Measurements from ENCODE around the gene RUNX3. TPM values are rescaled to one million over a fixed set of nuclear protein-coding genes. Genes with fewer than 3 reads are reported as not detected.

Gene RUNX3
- total RNA-seq, 1 experiment from 2014 or later = 3.7 TPM

DNA sequence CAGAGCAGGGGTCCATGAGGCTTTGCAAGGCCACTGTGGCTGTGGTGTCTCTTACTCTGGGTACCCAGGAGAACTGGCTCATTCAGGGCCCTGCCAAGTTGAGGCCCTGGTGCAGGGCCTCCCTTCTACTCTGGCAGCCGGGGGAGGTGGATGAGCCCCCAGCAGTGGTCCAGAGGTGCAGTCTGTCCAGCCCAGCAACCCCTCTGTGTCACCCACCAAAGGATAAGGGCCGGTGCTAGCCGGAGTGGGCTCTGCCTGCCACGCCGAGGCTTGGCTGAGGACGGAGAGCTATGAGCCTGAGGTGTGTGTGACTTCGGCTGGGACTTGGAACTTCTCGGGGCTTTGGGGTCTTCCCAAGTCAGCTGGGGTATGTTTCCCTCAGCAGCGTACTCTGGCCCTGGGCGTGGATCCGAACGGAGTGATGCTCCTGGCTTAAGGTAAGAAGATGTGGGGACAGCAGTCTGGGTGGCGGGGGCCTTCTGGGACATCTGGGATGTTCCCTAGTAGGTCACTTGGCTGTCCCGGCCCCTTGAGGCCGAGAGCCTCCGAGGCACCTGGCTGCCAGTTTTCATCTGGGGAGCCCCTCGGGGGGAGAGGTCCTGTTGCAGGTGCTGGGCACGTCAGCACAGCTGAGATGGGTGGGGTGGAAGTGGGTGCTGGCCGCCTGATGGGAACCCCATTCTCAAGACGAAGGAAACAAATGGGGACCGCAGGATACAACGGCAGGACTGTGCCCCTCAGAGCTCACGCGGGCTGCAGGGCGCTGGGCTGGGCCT lies 25.9 kb downstream of the RUNX3 start:
- TF ChIP-seq EZH2phosphoT487 (IDR thresholded peaks at IDR 0.05; ENCODE audit: borderline replicate concordance, low read length) (no peak), EZH2 (IDR thresholded peaks at IDR 0.05; ENCODE audit: low read length, unreplicated experiment) (no peak)
- TF ChIP-seq, protein P1, sequence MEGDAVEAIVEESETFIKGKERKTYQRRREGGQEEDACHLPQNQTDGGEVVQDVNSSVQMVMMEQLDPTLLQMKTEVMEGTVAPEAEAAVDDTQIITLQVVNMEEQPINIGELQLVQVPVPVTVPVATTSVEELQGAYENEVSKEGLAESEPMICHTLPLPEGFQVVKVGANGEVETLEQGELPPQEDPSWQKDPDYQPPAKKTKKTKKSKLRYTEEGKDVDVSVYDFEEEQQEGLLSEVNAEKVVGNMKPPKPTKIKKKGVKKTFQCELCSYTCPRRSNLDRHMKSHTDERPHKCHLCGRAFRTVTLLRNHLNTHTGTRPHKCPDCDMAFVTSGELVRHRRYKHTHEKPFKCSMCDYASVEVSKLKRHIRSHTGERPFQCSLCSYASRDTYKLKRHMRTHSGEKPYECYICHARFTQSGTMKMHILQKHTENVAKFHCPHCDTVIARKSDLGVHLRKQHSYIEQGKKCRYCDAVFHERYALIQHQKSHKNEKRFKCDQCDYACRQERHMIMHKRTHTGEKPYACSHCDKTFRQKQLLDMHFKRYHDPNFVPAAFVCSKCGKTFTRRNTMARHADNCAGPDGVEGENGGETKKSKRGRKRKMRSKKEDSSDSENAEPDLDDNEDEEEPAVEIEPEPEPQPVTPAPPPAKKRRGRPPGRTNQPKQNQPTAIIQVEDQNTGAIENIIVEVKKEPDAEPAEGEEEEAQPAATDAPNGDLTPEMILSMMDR (conservative IDR thresholded peaks at IDR 0.05; ENCODE audit: low read depth, low read length) = no peak

DNA sequence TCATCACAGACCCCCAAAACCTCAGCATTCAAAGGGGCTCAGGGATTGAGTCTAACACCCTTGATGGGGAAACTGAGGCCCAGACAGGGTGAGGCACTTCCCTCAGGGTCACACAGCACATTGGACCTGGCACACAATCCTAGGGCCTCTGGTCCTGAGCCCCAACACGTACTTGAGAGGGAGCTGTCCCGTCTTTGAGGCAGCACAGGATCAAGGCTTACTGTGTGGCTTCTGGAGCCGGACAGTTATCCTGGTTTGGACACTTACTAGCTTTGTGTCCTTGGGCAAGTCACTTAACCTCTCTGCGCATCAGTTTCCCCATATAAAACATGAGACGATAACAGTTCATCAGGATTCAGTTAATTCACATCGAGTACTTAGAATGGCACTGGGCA lies 26.5 kb downstream of the RUNX3 start:
- Histone ChIP-seq H3K4me2 (ENCODE audit: low read length) (no peak overlapping the region), H3K27me3 (ENCODE audit: low read length) (no peaks in the 10 kb centered on the region), H3F3A (ENCODE audit: low read length, unreplicated experiment) (no peaks in the 10 kb centered on the region), H3K9me3 (ENCODE audit: low read length) (no peaks in the 10 kb centered on the region), H2AFZ (ENCODE audit: low read length) (no peak overlapping the region), H3K27ac (ENCODE audit: low read length) (no peak overlapping the region), H3K79me2 (ENCODE audit: low read length) (no peaks in the 10 kb centered on the region), H4K20me1 (ENCODE audit: low read length) (no peaks in the 10 kb centered on the region), H3K36me3 (ENCODE audit: low read depth, low read length) (no peaks in the 10 kb centered on the region), H3K4me1 (ENCODE audit: insufficient read depth, low read length) (no peaks in the 10 kb centered on the region), H3K4me3 (ENCODE audit: low read length) (no peak overlapping the region), H3K9ac (ENCODE audit: low read length) (no peak overlapping the region), H3K9me2 (replicated peaks; ENCODE audit: low read length) (no peaks in the 10 kb centered on the region)
- no peak for DNase-seq
- intact Hi-C loops (cut with micrococcal nuclease) = no loop called here
- ATAC-seq = no peak
- TF ChIP-seq EZH2phosphoT487 (IDR thresholded peaks at IDR 0.05; ENCODE audit: borderline replicate concordance, low read length) = no peak
- no peak for TF ChIP-seq EZH2 (IDR thresholded peaks at IDR 0.05; ENCODE audit: low read length, unreplicated experiment)
- TF ChIP-seq, protein P1 (conservative IDR thresholded peaks at IDR 0.05; ENCODE audit: low read depth, low read length) = no peak
- no TSS peak for BruUV-seq (replicated peaks)
- POLR2A ChIA-PET (ENCODE audit: unreplicated experiment) = no interaction called here
- CTCF ChIA-PET = no interaction called here

More for the DNA sequence above, 25.9 kb downstream of the RUNX3 start:
- Histone ChIP-seq H4K20me1 (ENCODE audit: low read length) (no peaks in the 10 kb centered on the region), H3K27me3 (ENCODE audit: low read length) (no peaks in the 10 kb centered on the region), H3K27ac (ENCODE audit: low read length) (no peak overlapping the region), H3K9me2 (replicated peaks; ENCODE audit: low read length) (no peaks in the 10 kb centered on the region), H3K9ac (ENCODE audit: low read length) (no peak overlapping the region), H3K9me3 (ENCODE audit: low read length) (no peaks in the 10 kb centered on the region), H3K4me2 (ENCODE audit: low read length) (no peak overlapping the region), H3K4me3 (ENCODE audit: low read length) (no peak overlapping the region), H3K4me1 (ENCODE audit: insufficient read depth, low read length) (no peaks in the 10 kb centered on the region), H3K36me3 (ENCODE audit: low read depth, low read length) (no peaks in the 10 kb centered on the region), H2AFZ (ENCODE audit: low read length) (no peak overlapping the region), H3F3A (ENCODE audit: low read length, unreplicated experiment) (no peaks in the 10 kb centered on the region), H3K79me2 (ENCODE audit: low read length) (no peaks in the 10 kb centered on the region)
- CTCF ChIA-PET = no interaction called here
- ATAC-seq (no peak), DNase-seq (no peak)
- intact Hi-C loops (cut with micrococcal nuclease) = no loop called here
- no TSS peak for BruUV-seq (replicated peaks)
- POLR2A ChIA-PET (ENCODE audit: unreplicated experiment) = no interaction called here

DNA sequence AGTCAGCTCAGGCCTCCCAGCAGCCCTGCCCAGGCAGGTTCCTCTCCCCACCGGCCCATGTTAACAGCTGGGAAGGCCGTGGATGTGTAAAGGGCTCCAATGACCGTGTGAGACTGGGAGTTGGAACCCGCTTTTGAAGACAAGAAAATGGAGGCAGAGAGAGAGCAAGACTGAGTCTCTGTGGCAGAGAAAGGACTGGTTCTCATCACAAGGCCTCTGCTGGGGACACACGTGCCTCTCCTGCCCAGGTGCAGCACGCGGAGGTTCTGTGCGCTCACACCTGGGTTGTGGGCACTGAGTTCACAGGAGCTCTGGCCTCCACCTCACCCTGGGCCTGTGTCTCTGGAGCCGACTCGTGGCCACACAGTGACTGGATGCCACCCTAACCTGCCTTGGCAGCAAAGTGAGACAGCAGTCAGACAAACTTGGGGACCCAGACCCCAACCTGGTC lies 27.0 kb downstream of the RUNX3 start:
- no TSS peak for BruUV-seq (replicated peaks)
- Histone ChIP-seq H3K36me3 (ENCODE audit: low read depth, low read length) (no peaks in the 10 kb centered on the region), H3K79me2 (ENCODE audit: low read length) (no peaks in the 10 kb centered on the region), H3K4me2 (ENCODE audit: low read length) (no peak overlapping the region), H3F3A (ENCODE audit: low read length, unreplicated experiment) (no peaks in the 10 kb centered on the region), H2AFZ (ENCODE audit: low read length) (no peak overlapping the region), H3K9me3 (ENCODE audit: low read length) (no peaks in the 10 kb centered on the region), H3K4me3 (ENCODE audit: low read length) (no peak overlapping the region), H4K20me1 (ENCODE audit: low read length) (no peaks in the 10 kb centered on the region), H3K9ac (ENCODE audit: low read length) (no peak overlapping the region), H3K9me2 (replicated peaks; ENCODE audit: low read length) (no peaks in the 10 kb centered on the region), H3K4me1 (ENCODE audit: insufficient read depth, low read length) (no peaks in the 10 kb centered on the region), H3K27ac (ENCODE audit: low read length) (no peak overlapping the region), H3K27me3 (ENCODE audit: low read length) (no peaks in the 10 kb centered on the region)
- ChIA-PET CTCF (no interaction called here), POLR2A (ENCODE audit: unreplicated experiment) (no interaction called here)
- TF ChIP-seq EZH2phosphoT487 (IDR thresholded peaks at IDR 0.05; ENCODE audit: borderline replicate concordance, low read length) = no peak
- TF ChIP-seq, protein P1 (conservative IDR thresholded peaks at IDR 0.05; ENCODE audit: low read depth, low read length) = no peak
- no peak for TF ChIP-seq EZH2 (IDR thresholded peaks at IDR 0.05; ENCODE audit: low read length, unreplicated experiment)
- intact Hi-C loops (cut with micrococcal nuclease) = no loop called here
- no peak for ATAC-seq
- DNase-seq = no peak
